ENCODE measurements around the gene HELZ2. TPM values are rescaled to one million over a fixed set of nuclear protein-coding genes. Genes with fewer than 3 reads are reported as not detected.

HELZ2 gene
- polyA plus RNA-seq, 1 donor from 2014 or later = 7.9 TPM

- H3K9me3 Mint-ChIP-seq = no peaks in the 10 kb centered on the region
- H3K4me1 Mint-ChIP-seq = peaks cover 0 to 3% (median 0%) of the 10 kb centered on the region in 3 donors
- H3K27ac Mint-ChIP-seq = no peak overlapping the region
- H3K36me3 Mint-ChIP-seq = no peaks in the 10 kb centered on the region
- H3K27me3 Mint-ChIP-seq = no peaks in the 10 kb centered on the region
- H3K4me3 Mint-ChIP-seq = no peak overlapping the region
Measured at GRCh38 chr20:63589261-63590217, 15.5 kb upstream of the HELZ2 start.

DNA sequence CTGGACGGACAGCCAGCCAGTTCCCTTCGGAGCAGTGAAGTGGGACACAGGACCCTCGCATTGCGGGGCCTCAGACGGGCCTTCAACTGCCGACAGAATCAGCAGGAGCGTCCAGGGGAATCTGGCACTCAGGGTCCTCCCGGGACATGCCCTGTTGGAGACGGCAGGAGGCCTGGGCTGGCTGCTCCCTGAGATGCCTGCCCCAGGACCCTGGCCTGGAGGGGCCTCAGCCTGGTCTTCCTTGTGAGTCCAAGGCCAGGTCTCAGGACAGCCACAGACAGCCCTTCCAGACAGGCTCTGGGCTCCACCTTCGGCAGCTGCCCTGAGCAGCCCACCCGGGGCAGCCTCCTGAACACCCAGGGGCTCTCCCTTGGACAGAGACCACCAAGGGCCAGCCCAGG is 14.6 kb upstream of the HELZ2 start:
- H3K9me3 Mint-ChIP-seq = no peaks in the 10 kb centered on the region
- peaks cover 0 to 3% (median 0%) of the 10 kb centered on the region in 3 donors for H3K4me1 Mint-ChIP-seq
- H3K27ac Mint-ChIP-seq = no peak overlapping the region
- no peaks in the 10 kb centered on the region for H3K27me3 Mint-ChIP-seq
- H3K4me3 Mint-ChIP-seq = no peak overlapping the region
- H3K36me3 Mint-ChIP-seq = no peaks in the 10 kb centered on the region

DNA sequence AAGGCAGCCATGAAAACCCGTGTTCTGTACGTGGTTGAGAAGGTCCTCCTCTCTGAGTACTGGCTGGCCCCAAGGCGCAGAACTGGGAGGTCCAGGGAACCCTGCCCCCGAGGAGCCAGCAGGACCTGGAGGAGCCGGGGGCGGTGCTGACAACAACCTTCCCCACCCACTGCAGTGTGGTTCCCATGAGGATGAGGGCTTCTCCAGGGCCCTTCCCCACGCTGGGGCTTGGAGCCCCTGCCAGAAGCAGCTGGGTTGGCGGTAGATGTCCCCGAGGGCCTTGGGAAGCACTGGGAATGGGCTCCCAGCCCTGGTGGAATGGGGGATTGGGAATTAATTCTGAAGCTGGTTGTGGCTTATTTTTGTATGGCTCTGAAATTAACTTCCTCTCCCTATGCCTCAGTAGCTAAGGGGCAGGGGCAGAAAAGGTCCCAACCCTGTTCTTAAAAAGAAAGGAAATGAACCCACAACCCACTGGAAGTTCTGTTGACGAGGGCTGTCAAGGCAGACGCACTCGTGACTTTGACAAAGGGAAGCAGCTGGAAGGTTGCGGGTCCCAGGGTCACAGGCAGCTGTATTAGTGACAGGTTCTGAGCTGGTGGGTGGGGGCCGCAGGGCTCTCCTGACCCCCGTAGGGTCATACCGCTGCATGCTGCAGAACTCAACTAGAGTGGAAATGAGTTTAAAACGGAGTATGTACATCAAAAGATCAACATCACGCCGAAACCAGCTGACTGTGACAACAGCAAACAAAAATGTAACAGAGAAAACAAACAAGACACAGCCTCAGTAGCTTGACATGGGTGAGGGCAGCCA is 13.9 kb upstream of the HELZ2 start:
- Mint-ChIP-seq H3K9me3 (no peaks in the 10 kb centered on the region), H3K36me3 (no peaks in the 10 kb centered on the region)

GRCh38 chr20:63587256-63587655 is 13.2 kb upstream of the HELZ2 start:
- Mint-ChIP-seq H3K4me1 (peaks cover 0 to 3% (median 0%) of the 10 kb centered on the region in 3 donors), H3K36me3 (no peaks in the 10 kb centered on the region), H3K9me3 (no peaks in the 10 kb centered on the region), H3K27me3 (no peaks in the 10 kb centered on the region), H3K27ac (peak overlapping the region in 1 of 3 donors; percentile 46), H3K4me3 (no peak overlapping the region)

More for the DNA sequence above, 13.9 kb upstream of the HELZ2 start:
- Mint-ChIP-seq H3K4me1 (peaks cover 0 to 3% (median 0%) of the 10 kb centered on the region in 3 donors), H3K27ac (peak overlapping the region in 1 of 3 donors; percentile 46), H3K4me3 (no peak overlapping the region), H3K27me3 (no peaks in the 10 kb centered on the region)

- Mint-ChIP-seq H3K4me3 (no peak overlapping the region), H3K9me3 (no peaks in the 10 kb centered on the region), H3K36me3 (no peaks in the 10 kb centered on the region), H3K27ac (no peak overlapping the region), H3K27me3 (no peaks in the 10 kb centered on the region), H3K4me1 (peaks cover 0 to 3% (median 0%) of the 10 kb centered on the region in 3 donors)
Measured at GRCh38 chr20:63586797-63587196, 12.8 kb upstream of the HELZ2 start.

- peak overlapping the region in 1 of 4 donors; percentile 13 for H3K4me3 Mint-ChIP-seq
- H3K27me3 Mint-ChIP-seq = peaks cover 2% of the 10 kb centered on the region
- no peak overlapping the region for H3K27ac Mint-ChIP-seq
- H3K9me3 Mint-ChIP-seq = no peaks in the 10 kb centered on the region
- peaks cover 0 to under 1% (median under 1%) of the 10 kb centered on the region in 3 donors for H3K4me1 Mint-ChIP-seq
- no peaks in the 10 kb centered on the region for H3K36me3 Mint-ChIP-seq
Measured at GRCh38 chr20:63585616-63586565, 11.9 kb upstream of the HELZ2 start.

- Mint-ChIP-seq H3K4me3 (no peak overlapping the region), H3K4me1 (peaks cover 0 to 4% (median 3%) of the 10 kb centered on the region in 3 donors), H3K27me3 (peaks cover 3% of the 10 kb centered on the region), H3K27ac (no peak overlapping the region), H3K9me3 (no peaks in the 10 kb centered on the region), H3K36me3 (no peaks in the 10 kb centered on the region)
Measured at GRCh38 chr20:63582382-63583063, 8.5 kb upstream of the HELZ2 start.

- no peak overlapping the region for H3K4me3 Mint-ChIP-seq
- no peaks in the 10 kb centered on the region for H3K36me3 Mint-ChIP-seq
- H3K9me3 Mint-ChIP-seq = no peaks in the 10 kb centered on the region
- H3K27me3 Mint-ChIP-seq = peaks cover 3% of the 10 kb centered on the region
- H3K27ac Mint-ChIP-seq = no peak overlapping the region
- H3K4me1 Mint-ChIP-seq = peaks cover 0 to 4% (median 4%) of the 10 kb centered on the region in 3 donors
Measured at GRCh38 chr20:63580796-63581461, 6.9 kb upstream of the HELZ2 start.

DNA sequence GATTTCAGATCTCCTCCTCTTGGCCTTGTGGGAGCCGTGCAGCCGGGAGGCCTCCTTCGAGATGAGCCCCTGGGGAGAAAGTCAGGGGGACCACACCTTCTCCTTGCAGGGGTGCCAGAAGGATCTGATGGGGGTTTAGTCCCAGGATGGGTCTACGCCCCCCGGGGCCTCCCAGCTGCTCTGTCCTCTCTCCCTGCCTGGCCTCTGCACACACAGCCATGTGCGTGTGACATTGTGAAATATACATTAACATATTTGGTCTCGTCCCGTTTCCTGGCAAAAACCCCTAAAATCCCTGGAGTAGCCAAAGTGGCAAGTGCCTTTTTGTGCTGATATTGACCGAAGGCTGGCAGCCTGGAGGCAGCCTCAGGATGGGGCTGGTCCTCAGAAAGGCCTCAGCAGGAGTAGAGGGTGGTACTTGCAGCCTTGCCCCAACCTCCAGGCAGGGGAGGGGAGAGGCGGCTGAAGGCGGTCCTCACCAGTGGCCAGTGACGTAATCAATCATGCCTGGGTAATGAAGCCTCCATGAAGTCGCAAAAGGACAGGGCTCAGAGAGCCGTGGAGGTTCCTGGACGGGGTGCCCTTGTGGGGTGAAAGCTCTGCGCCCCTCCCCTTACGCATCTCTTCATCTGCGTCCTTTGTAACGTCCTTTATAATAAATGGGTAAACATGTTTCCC is 5.1 kb upstream of the HELZ2 start:
- Mint-ChIP-seq H3K9me3 (no peaks in the 10 kb centered on the region), H3K27me3 (peaks cover 3% of the 10 kb centered on the region), H3K4me1 (peaks cover 0 to 4% (median 4%) of the 10 kb centered on the region in 3 donors), H3K36me3 (no peaks in the 10 kb centered on the region), H3K4me3 (no peak overlapping the region), H3K27ac (no peak overlapping the region)

GRCh38 chr20:63578224-63579016 is 4.4 kb upstream of the HELZ2 start:
- no peak overlapping the region for H3K27ac Mint-ChIP-seq
- H3K9me3 Mint-ChIP-seq = no peaks in the 10 kb centered on the region
- peak overlapping the region in 1 of 4 donors; percentile 33 for H3K4me3 Mint-ChIP-seq

DNA sequence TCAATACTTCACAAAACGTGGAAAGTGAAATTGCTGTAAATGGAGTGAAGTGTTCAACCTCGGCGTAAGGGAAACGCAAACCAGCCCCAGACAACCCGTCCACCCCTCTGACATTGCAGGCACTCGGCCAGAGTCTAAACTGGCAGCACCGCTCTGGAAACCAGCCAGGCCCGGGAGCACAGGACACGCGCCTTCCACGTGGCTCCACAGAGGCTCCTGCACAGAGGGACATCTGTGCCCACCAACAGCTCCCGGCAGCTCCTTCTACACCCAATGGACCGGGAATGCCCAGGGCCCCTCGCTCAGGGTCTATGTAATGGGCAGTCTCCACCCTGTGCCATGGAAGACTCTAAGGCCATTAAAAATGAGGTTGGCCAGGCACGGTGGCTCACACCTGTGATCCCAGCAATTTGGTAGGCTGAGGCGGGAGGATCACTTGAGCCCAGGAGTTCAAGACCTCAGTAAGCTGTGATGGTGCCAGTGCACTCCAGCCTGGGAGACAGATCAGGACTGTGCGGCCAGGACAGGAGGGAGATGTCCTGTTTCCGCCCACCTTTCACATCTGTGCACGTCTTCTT is 3.4 kb upstream of the HELZ2 start:
- H3K27ac Mint-ChIP-seq = no peak overlapping the region
- no peaks in the 10 kb centered on the region for H3K9me3 Mint-ChIP-seq
- peaks cover 0 to 4% (median 4%) of the 10 kb centered on the region in 3 donors for H3K4me1 Mint-ChIP-seq
- H3K36me3 Mint-ChIP-seq = no peaks in the 10 kb centered on the region
- peaks cover 3% of the 10 kb centered on the region for H3K27me3 Mint-ChIP-seq
- H3K4me3 Mint-ChIP-seq = no peak overlapping the region

More at GRCh38 chr20:63578224-63579016, 4.4 kb upstream of the HELZ2 start:
- Mint-ChIP-seq H3K4me1 (peaks cover 0 to 4% (median 4%) of the 10 kb centered on the region in 3 donors), H3K27me3 (peaks cover 3% of the 10 kb centered on the region), H3K36me3 (no peaks in the 10 kb centered on the region)

DNA sequence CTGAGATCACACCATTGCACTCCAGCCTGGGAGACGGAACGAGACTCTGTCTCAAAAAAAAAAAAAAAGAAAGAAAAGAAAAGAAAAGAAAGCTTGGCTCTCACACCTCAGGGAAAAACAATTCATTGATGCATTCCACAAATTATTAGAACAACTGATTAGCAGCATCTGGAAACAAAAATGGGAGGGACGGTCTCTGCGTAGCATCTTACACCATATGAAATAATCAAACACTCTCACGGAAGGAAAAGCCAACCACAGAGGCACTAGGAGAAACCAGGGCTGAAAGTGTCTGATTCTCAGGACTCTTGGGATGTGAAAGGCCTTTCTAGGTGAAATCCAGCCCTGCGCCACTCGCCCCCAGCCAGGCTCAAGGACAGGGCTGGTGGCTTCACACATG is 2.3 kb upstream of the HELZ2 start:
- peak overlapping the region in 2 of 4 donors; percentile 27 to 58 for H3K4me3 Mint-ChIP-seq
- no peaks in the 10 kb centered on the region for H3K36me3 Mint-ChIP-seq
- no peaks in the 10 kb centered on the region for H3K9me3 Mint-ChIP-seq
- peaks cover 1% of the 10 kb centered on the region for H3K27me3 Mint-ChIP-seq
- no peak overlapping the region for H3K27ac Mint-ChIP-seq
- H3K4me1 Mint-ChIP-seq = peaks cover 0 to 4% (median 4%) of the 10 kb centered on the region in 3 donors

All from IgD-negative memory B cell (primary cell).